H1 (cell line): Measurements from ENCODE around the gene ADH1C.
"Not testable (repeated sequence)": the region's sequence is repeated elsewhere in the genome, so short reads cannot be mapped to it uniquely, and the experiment has no call there.

Experiments
- SRF ChIP-seq: IDR thresholded peaks from 2 replicates; pipeline ENCODE4 v1.6.1; 2011; ENCODE audit warnings: mild to moderate bottlenecking, low read depth, low read length, moderate library complexity
- TAF1 ChIP-seq: IDR thresholded peaks from 2 replicates; pipeline ENCODE4 v1.6.1; 2011; ENCODE audit warnings: mild to moderate bottlenecking, low read depth, low read length
- ZNF274 ChIP-seq: IDR thresholded peaks from 2 replicates; pipeline ENCODE4 v1.7.0; 2012; ENCODE audit warnings: low read length, borderline replicate concordance; ENCODE audit errors: extremely low read depth

DNA sequence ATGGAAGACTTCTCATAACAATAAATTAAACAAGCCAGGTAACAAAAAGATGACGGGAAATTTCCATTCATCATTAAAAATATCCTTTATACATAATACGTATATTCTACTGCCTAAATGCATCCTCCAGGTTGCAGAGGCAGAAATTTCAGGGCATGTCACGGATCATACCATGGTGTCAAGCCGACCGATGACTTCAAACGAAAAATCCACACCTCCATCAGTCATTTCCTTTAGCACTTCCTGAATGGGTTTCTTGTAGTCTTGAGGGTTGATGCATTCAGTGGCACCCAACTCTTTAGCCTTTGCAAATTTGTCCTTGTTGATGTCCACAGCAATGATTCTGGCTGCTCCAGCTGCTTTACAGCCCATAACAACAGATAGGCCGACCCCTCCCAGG is 9.9 kb downstream of the ADH1C start:
- not testable (repeated sequence) for TF ChIP-seq SRF, TAF1, ZNF274
